Neural cell (in vitro differentiated cells): ENCODE results near the gene ELMO1.

Experiments used
- TAF1 ChIP-seq: IDR thresholded peaks from 2 replicates; pipeline ENCODE4 v1.6.1; 2012; ENCODE audit warnings: low read depth
- TF ChIP-seq, protein P1 (sequence below): fragments of 450-650 bp; IDR thresholded peaks from 2 replicates; pipeline ENCODE4 v1.5.1; 2014; ENCODE audit warnings: antibody characterized with exemption, mild to moderate bottlenecking, moderate library complexity; ENCODE audit not compliant: poor library complexity, severe bottlenecking

DNA sequence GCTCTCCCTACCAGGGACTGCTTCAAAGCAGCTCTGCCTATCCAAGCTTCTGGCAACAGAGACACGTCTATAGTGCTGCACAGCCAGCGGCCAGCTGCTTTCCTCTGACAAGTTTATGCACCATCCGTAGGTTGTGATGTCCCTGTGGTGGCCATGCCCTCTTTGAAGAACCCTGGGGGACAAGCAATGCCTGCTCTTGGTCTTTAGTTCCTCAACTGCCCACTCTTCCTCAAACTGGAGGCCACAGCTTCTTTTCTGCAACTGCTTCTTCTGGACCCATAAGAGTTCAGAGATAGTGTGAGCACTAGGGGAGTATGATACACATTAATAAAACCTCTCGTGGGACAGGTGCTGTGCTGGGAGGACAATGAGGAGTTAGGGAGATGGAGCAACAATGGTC is 164.9 kb downstream of the ELMO1 start:
- TF ChIP-seq TAF1: no peak
- TF ChIP-seq, protein P1, sequence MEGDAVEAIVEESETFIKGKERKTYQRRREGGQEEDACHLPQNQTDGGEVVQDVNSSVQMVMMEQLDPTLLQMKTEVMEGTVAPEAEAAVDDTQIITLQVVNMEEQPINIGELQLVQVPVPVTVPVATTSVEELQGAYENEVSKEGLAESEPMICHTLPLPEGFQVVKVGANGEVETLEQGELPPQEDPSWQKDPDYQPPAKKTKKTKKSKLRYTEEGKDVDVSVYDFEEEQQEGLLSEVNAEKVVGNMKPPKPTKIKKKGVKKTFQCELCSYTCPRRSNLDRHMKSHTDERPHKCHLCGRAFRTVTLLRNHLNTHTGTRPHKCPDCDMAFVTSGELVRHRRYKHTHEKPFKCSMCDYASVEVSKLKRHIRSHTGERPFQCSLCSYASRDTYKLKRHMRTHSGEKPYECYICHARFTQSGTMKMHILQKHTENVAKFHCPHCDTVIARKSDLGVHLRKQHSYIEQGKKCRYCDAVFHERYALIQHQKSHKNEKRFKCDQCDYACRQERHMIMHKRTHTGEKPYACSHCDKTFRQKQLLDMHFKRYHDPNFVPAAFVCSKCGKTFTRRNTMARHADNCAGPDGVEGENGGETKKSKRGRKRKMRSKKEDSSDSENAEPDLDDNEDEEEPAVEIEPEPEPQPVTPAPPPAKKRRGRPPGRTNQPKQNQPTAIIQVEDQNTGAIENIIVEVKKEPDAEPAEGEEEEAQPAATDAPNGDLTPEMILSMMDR: no peak
